ENCODE measurements around the gene ODAD2.
A peak's percentile ranks its signal among the peaks of the same experiment; 100 is the strongest.

The ODAD2 gene

GRCh38 chr10:27826369-27826768, 172.5 kb downstream of the ODAD2 start:
- ChIA-PET POLR2A (no interaction called here), CTCF (interaction anchor here (1.0 kb wide), 1 partner anchor 15 kb away, joined by 3 read pairs; no protein-coding TSS in a partner anchor)
- TF ChIP-seq, protein P1, sequence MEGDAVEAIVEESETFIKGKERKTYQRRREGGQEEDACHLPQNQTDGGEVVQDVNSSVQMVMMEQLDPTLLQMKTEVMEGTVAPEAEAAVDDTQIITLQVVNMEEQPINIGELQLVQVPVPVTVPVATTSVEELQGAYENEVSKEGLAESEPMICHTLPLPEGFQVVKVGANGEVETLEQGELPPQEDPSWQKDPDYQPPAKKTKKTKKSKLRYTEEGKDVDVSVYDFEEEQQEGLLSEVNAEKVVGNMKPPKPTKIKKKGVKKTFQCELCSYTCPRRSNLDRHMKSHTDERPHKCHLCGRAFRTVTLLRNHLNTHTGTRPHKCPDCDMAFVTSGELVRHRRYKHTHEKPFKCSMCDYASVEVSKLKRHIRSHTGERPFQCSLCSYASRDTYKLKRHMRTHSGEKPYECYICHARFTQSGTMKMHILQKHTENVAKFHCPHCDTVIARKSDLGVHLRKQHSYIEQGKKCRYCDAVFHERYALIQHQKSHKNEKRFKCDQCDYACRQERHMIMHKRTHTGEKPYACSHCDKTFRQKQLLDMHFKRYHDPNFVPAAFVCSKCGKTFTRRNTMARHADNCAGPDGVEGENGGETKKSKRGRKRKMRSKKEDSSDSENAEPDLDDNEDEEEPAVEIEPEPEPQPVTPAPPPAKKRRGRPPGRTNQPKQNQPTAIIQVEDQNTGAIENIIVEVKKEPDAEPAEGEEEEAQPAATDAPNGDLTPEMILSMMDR (IDR thresholded peaks at IDR 0.05; ENCODE audit: insufficient read depth, low read length, missing control alignments), result no peak
- H3K4me3 ChIP-seq (ENCODE audit: low read depth, low read length), result no peak overlapping the region
- no peak for DNase-seq (ENCODE audit: low read depth, low spot score)

DNA sequence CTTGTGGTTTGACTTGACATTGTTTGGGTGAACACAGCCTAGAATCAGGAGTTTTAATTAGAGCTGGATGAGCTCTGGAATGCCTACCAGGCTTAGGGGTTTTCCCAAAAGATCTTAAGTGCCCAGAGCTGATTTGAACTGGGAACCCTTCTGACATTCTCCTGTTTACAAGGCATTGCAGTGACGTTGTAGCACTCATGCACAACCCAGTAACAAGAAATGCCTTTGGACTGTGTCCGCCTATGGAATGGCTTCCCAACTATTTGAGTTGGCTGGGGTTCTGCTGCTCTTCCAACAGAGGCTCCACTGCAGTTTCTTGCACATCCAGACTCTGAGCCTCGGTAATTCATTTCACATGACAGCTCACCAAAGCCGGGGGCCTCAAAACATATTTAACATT, 176.6 kb downstream of the ODAD2 start:
- H3K4me3 ChIP-seq (ENCODE audit: low read depth, low read length), result no peak overlapping the region
- POLR2A ChIA-PET, result interaction anchor here (0.6 kb wide), 1 partner anchor 115 kb away, joined by 3 read pairs; no protein-coding TSS in a partner anchor
- CTCF ChIA-PET, result no interaction called here
- TF ChIP-seq, protein P1 (IDR thresholded peaks at IDR 0.05; ENCODE audit: insufficient read depth, low read length, missing control alignments), result no peak
- peak; percentile 87 for DNase-seq (ENCODE audit: low read depth, low spot score)

GRCh38 chr10:27820637-27821036, 178.2 kb downstream of the ODAD2 start:
- no peak for DNase-seq (ENCODE audit: low read depth, low spot score)
- ChIA-PET CTCF (no interaction called here), POLR2A (no interaction called here)
- H3K4me3 ChIP-seq (ENCODE audit: low read depth, low read length), result no peak overlapping the region
- TF ChIP-seq, protein P1 (IDR thresholded peaks at IDR 0.05; ENCODE audit: insufficient read depth, low read length, missing control alignments), result no peak

GRCh38 chr10:27819781-27820531, 178.9 kb downstream of the ODAD2 start:
- ChIA-PET POLR2A (no interaction called here), CTCF (no interaction called here)
- DNase-seq (ENCODE audit: low read depth, low spot score), result peak; percentile 34
- TF ChIP-seq, protein P1 (IDR thresholded peaks at IDR 0.05; ENCODE audit: insufficient read depth, low read length, missing control alignments), result no peak
- no peak overlapping the region for H3K4me3 ChIP-seq (ENCODE audit: low read depth, low read length)

GRCh38 chr10:27816320-27816719, 182.6 kb downstream of the ODAD2 start:
- no peak overlapping the region for H3K4me3 ChIP-seq (ENCODE audit: low read depth, low read length)
- no peak for DNase-seq (ENCODE audit: low read depth, low spot score)
- TF ChIP-seq, protein P1 (IDR thresholded peaks at IDR 0.05; ENCODE audit: insufficient read depth, low read length, missing control alignments), result no peak
- ChIA-PET CTCF (no interaction called here), POLR2A (no interaction called here)

DNA sequence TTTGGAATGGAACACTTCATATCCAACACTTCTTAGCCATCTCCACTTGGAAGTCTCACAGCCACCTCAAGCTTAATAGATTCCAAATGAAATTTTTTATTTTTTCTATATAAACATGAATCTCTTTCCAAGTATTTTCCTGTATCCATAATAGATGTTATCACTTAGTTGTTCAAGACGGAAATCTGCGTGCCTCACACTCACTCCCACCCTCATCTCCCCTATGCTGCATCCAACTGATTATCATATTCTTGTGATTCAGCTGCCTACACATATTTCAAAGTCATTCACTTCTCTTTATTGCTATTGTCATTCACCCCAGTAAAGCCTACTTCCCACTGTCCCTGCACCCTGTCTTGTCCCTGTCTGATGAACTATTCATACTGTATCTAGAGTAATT, 183.0 kb downstream of the ODAD2 start:
- TF ChIP-seq, protein P1 (IDR thresholded peaks at IDR 0.05; ENCODE audit: insufficient read depth, low read length, missing control alignments), result no peak
- DNase-seq (ENCODE audit: low read depth, low spot score), result no peak
- H3K4me3 ChIP-seq (ENCODE audit: low read depth, low read length), result no peak overlapping the region
- ChIA-PET CTCF (no interaction called here), POLR2A (no interaction called here)
